H1 (cell line): ENCODE results near the gene SPECC1. TPM values are rescaled to one million over a fixed set of nuclear protein-coding genes. Genes with fewer than 3 reads are reported as not detected.

Source experiments
- CTCF ChIA-PET: fragments of 300-600 bp; sonication (Branson Sonifier 250); formaldehyde crosslinking; loops from one replicate; lab custom pipeline; 2021; ENCODE audit not compliant: partially characterized antibody; lab: Charles Lee
- POLR2A ChIA-PET: fragments of 300-600 bp; sonication (Branson Sonifier 250); formaldehyde crosslinking; loops from one replicate; lab custom pipeline; 2021; ENCODE audit warnings: inconsistent platforms; ENCODE audit not compliant: partially characterized antibody; lab: Charles Lee
- DNase-seq, 2 experiments: peaks; one replicate each; pipeline versions ENCODE4 v3.0.0 to v3.0.0-alpha.2; 2010 to 2022; ENCODE audit warnings: low spot score in 2 of 2, low read depth in 1 of 2, mixed read lengths in 1 of 2
- FAIRE-seq: peaks from 2 replicates; lab custom pipeline; 2011; peaks lifted over from hg19 to GRCh38; lab: Jason Lieb, UNC
- H2AFZ ChIP-seq: 2 replicates; pipeline ENCODE4 v1.8.1; 2012; ENCODE audit warnings: low read length, inconsistent platforms
- H2AK5ac ChIP-seq: 2 replicates; pipeline ENCODE4 v1.6.1; 2013; ENCODE audit warnings: low read depth, low read length
- H2BK120ac ChIP-seq: replicated peaks from 2 replicates; pipeline ENCODE3; 2013; ENCODE audit warnings: low read depth, low read length, inconsistent platforms
- H2BK12ac ChIP-seq: 2 replicates; pipeline ENCODE4 v1.6.1; 2013; ENCODE audit warnings: low read depth, low read length
- H2BK15ac ChIP-seq: 2 replicates; pipeline ENCODE4 v1.6.1; 2013; ENCODE audit warnings: low read length
- H2BK20ac ChIP-seq: 2 replicates; pipeline ENCODE4 v1.6.1; 2013; ENCODE audit warnings: low read length
- H2BK5ac ChIP-seq: 2 replicates; pipeline ENCODE4 v1.6.1; 2013; ENCODE audit warnings: low read depth, low read length
- H3K14ac ChIP-seq: 2 replicates; pipeline ENCODE4 v1.6.1; 2013; ENCODE audit warnings: inconsistent platforms; ENCODE audit not compliant: insufficient read length
- H3K18ac ChIP-seq: 2 replicates; pipeline ENCODE4 v1.6.1; 2013; ENCODE audit warnings: low read length; ENCODE audit errors: extremely low read depth
- H3K23ac ChIP-seq: 2 replicates; pipeline ENCODE4 v1.6.1; 2013; ENCODE audit warnings: inconsistent platforms; ENCODE audit not compliant: insufficient read length
- H3K23me2 ChIP-seq: 2 replicates; pipeline ENCODE4 v1.6.1; 2013; ENCODE audit warnings: low read depth, low read length
- H3K27ac ChIP-seq: 2 replicates; pipeline ENCODE4 v1.6.1; 2011; ENCODE audit warnings: low read depth, low read length, inconsistent platforms
- H3K27me3 ChIP-seq, 4 experiments: replicated peaks in 1 of 4; 1 replicate in 1 of 4; 2 replicates in 3 of 4; pipeline versions ENCODE4 v1.6.1 to v1.8.1; 2011 to 2013; ENCODE audit warnings: low read length in 3 of 4, mild to moderate bottlenecking in 3 of 4, inconsistent platforms in 2 of 4, mixed read lengths in 2 of 4, moderate library complexity in 1 of 4; ENCODE audit not compliant: control insufficient read depth in 3 of 4, insufficient read depth in 3 of 4; ENCODE audit errors: extremely low read depth in 1 of 4
- H3K36me3 ChIP-seq, 4 experiments: 2 replicates each; pipeline versions ENCODE4 v1.6.1 to v1.8.1; 2011 to 2013; ENCODE audit warnings: mild to moderate bottlenecking in 4 of 4, low read length in 3 of 4, moderate library complexity in 2 of 4, control low read depth in 1 of 4, inconsistent platforms in 1 of 4; ENCODE audit not compliant: insufficient read depth in 4 of 4, control insufficient read depth in 2 of 4
- H3K4ac ChIP-seq: replicated peaks from 2 replicates; pipeline ENCODE3; 2013; ENCODE audit warnings: low read length, low read depth, mixed read lengths, inconsistent platforms; ENCODE audit not compliant: insufficient read length
- H3K4me1 ChIP-seq, 4 experiments: replicated peaks in 1 of 4; 1 replicate in 1 of 4; 2 replicates in 3 of 4; pipeline versions ENCODE4 v1.6.1 to v1.8.1; 2011 to 2013; ENCODE audit warnings: low read length in 3 of 4, inconsistent platforms in 2 of 4, mixed read lengths in 1 of 4; ENCODE audit not compliant: insufficient read depth in 4 of 4, control insufficient read depth in 3 of 4
- H3K4me2 ChIP-seq, 2 experiments: 2 replicates each; pipeline versions ENCODE4 v1.6.1 to v1.8.1; 2011 to 2013; ENCODE audit warnings: low read depth in 2 of 2, low read length in 2 of 2, control low read depth in 1 of 2, inconsistent platforms in 1 of 2, mild to moderate bottlenecking in 1 of 2; ENCODE audit not compliant: insufficient read depth in 1 of 2
- H3K4me3 ChIP-seq, 4 experiments: fragments of 200-600, 300-600 bp in 1 of 4; sonication (generic), shearing (Covaris generic), sonication (Bioruptor Twin) in 1 of 4; 2 replicates each; pipeline versions ENCODE4 v1.5.1 to v1.8.1; 2011 to 2016; ENCODE audit warnings: low read length in 4 of 4, low read depth in 3 of 4, control low read depth in 2 of 4, inconsistent platforms in 2 of 4, mild to moderate bottlenecking in 2 of 4, mixed read lengths in 1 of 4, moderate library complexity in 1 of 4; ENCODE audit not compliant: insufficient read depth in 2 of 4; ENCODE audit errors: extremely low read depth in 1 of 4
- H3K56ac ChIP-seq: replicated peaks from 2 replicates; pipeline ENCODE3; 2013; ENCODE audit warnings: low read depth, mild to moderate bottlenecking, mixed read lengths, low read length, inconsistent platforms; ENCODE audit not compliant: insufficient read length
- H3K79me1 ChIP-seq: 2 replicates; pipeline ENCODE4 v1.6.1; 2013; ENCODE audit warnings: low read depth, low read length, control low read depth
- H3K79me2 ChIP-seq, 2 experiments: 2 replicates each; pipeline versions ENCODE4 v1.6.1 to v1.8.1; 2012 to 2013; ENCODE audit warnings: low read length in 2 of 2, mild to moderate bottlenecking in 2 of 2, inconsistent platforms in 1 of 2; ENCODE audit not compliant: insufficient read depth in 2 of 2, control insufficient read depth in 1 of 2
- H3K9ac ChIP-seq, 4 experiments: replicated peaks in 1 of 4; 1 replicate in 1 of 4; 2 replicates in 3 of 4; pipeline versions ENCODE4 v1.6.1 to v1.8.1; 2011 to 2013; ENCODE audit warnings: low read depth in 3 of 4, low read length in 3 of 4, control low read depth in 2 of 4, mild to moderate bottlenecking in 2 of 4, moderate library complexity in 2 of 4, inconsistent platforms in 1 of 4; ENCODE audit errors: extremely low read depth in 1 of 4
- H3K9me3 ChIP-seq, 2 experiments: 2 replicates each; pipeline versions ENCODE4 v1.6.1 to v1.8.1; 2012 to 2013; ENCODE audit warnings: mild to moderate bottlenecking in 2 of 2, moderate library complexity in 2 of 2, control low read depth in 1 of 2, inconsistent platforms in 1 of 2, low read depth in 1 of 2, low read length in 1 of 2, mixed read lengths in 1 of 2; ENCODE audit not compliant: insufficient read depth in 2 of 2
- H4K20me1 ChIP-seq, 2 experiments: replicated peaks in 1 of 2; 2 replicates each; pipeline versions ENCODE3 to v1.8.1; 2011 to 2013; ENCODE audit warnings: inconsistent platforms in 2 of 2, low read length in 2 of 2, mild to moderate bottlenecking in 1 of 2; ENCODE audit not compliant: insufficient read depth in 2 of 2, control insufficient read depth in 1 of 2
- H4K5ac ChIP-seq: 2 replicates; pipeline ENCODE4 v1.6.1; 2013; ENCODE audit warnings: low read length, low read depth, mixed read lengths, inconsistent platforms; ENCODE audit not compliant: insufficient read length
- H4K8ac ChIP-seq: 2 replicates; pipeline ENCODE4 v1.8.0; 2013; ENCODE audit warnings: mild to moderate bottlenecking, moderate library complexity, low read length, inconsistent platforms; ENCODE audit not compliant: insufficient read depth; ENCODE audit errors: extremely low read depth
- H4K91ac ChIP-seq: replicated peaks from 2 replicates; pipeline ENCODE3; 2013; ENCODE audit warnings: low read length, mixed read lengths, inconsistent platforms; ENCODE audit not compliant: insufficient read length
- CHD1 ChIP-seq: IDR thresholded peaks from 2 replicates; pipeline ENCODE4 v1.6.1; 2012; ENCODE audit warnings: low read depth, low read length, improper control_type of control experiment
- RFX5 ChIP-seq: IDR thresholded peaks from 2 replicates; pipeline ENCODE4 v1.6.1; 2011; ENCODE audit warnings: low read depth, low read length, improper control_type of control experiment, borderline replicate concordance
- SP1 ChIP-seq: IDR thresholded peaks from 2 replicates; pipeline ENCODE4 v1.6.1; 2011; ENCODE audit warnings: low read depth, low read length
- TAF1 ChIP-seq: IDR thresholded peaks from 2 replicates; pipeline ENCODE4 v1.6.1; 2011; ENCODE audit warnings: mild to moderate bottlenecking, low read depth, low read length
- TAF7 ChIP-seq: optimal IDR thresholded peaks from 2 replicates; pipeline ENCODE3; 2011; ENCODE audit warnings: low read depth, mild to moderate bottlenecking, inconsistent platforms, low read length, moderate library complexity, borderline replicate concordance
- TEAD4 ChIP-seq: IDR thresholded peaks from 2 replicates; pipeline ENCODE4 v1.6.1; 2012; ENCODE audit warnings: low read depth, low read length, inconsistent platforms, mixed read lengths
- WGBS, 2 experiments: shearing (Covaris generic) in 1 of 2; methylation state at CpG; one replicate each; pipeline versions ENCODE4 v1.1.6 to v1.1.7; 2013 to 2015; ENCODE audit warnings: low lambda C conversion rate in 2 of 2, mixed read lengths in 2 of 2, inconsistent platforms in 1 of 2, low coverage in 1 of 2, missing lambda C conversion rate in 1 of 2; ENCODE audit not compliant: insufficient replicate concordance in 2 of 2, insufficient coverage in 1 of 2, insufficient read length in 1 of 2; ENCODE audit errors: extremely low coverage in 1 of 2, missing lambda C conversion rate in 1 of 2; 5-methylcytosine and 5-hydroxymethylcytosine counted together
- polyA plus RNA-seq, 7 experiments: library from polyadenylated mRNA; depleted of rRNA in 3 of 7; stranded (reverse) in 5 of 7; unstranded in 2 of 7; fragments of >200 nt in 5 of 7; fragments of 200-250 nt in 2 of 7; gene quantifications; 1 replicate in 5 of 7; 2 replicates in 1 of 7; 4 replicates in 1 of 7; pipeline versions ENCODE4 v1.2.1 to v1.2.3, GENCODE V29; 2011 to 2013; ENCODE audit warnings: missing spikeins in 2 of 7, mixed read lengths in 2 of 7
- total RNA-seq: library from RNA; stranded (reverse); fragmentation: NEBNext Ultra II Directional; extraction: Animal tissue kit (Norgen Biotek cat#: 25700); gene quantifications from 2 replicates; pipeline ENCODE4 v1.2.1, GENCODE V29; 2021

Gene SPECC1
- total and polyA plus RNA-seq, 2 of the 8 experiments (the other 6 are each of a cell fraction or from before 2014, with no cell fraction given): 35.8 to 87.9 TPM

DNA sequence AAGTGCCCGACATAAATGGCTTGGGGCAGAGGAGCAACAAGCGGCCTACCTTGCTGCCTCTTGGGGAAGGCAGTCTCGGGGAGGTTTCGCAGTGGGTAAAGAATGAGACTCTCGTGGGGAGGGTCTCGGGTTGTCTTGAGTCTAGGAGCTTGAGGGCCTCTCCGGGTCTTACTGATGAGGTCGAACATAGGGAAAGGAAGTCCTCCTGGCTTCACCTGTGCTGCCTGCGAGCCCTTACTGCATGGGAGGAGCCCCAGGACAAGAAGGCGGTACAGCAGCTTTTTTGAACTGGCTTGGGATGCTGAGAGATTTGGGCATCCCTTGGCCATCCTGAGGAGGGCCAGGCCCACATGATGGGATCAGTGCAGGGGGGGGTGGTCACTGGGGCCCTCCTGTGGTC, 71.4 kb downstream of the SPECC1 start:
- Histone ChIP-seq H3K9ac (no peak overlapping the region), H3K23me2 (no peaks in the 10 kb centered on the region), H4K8ac (no peak overlapping the region), H3K27ac (no peak overlapping the region), H3K27me3 (no peaks in the 10 kb centered on the region), H2BK20ac (no peak overlapping the region), H3K36me3 (no peaks in the 10 kb centered on the region), H2AK5ac (no peak overlapping the region), H3K18ac (no peak overlapping the region), H2BK5ac (no peak overlapping the region), H3K4ac (no peak overlapping the region), H3K79me1 (no peaks in the 10 kb centered on the region), H2AFZ (no peak overlapping the region), H3K56ac (no peak overlapping the region), H3K9me3 (no peaks in the 10 kb centered on the region), H3K4me2 (no peak overlapping the region), H3K4me3 (no peak overlapping the region), H2BK15ac (no peak overlapping the region), H4K5ac (no peak overlapping the region), H3K4me1 (no peaks in the 10 kb centered on the region; a peak in 1 of 7 replicates), H2BK120ac (no peak overlapping the region), H3K14ac (no peak overlapping the region), H3K79me2 (no peaks in the 10 kb centered on the region), H4K91ac (no peak overlapping the region), H4K20me1 (no peaks in the 10 kb centered on the region), H3K23ac (no peak overlapping the region), H2BK12ac (no peak overlapping the region)
- TF ChIP-seq TEAD4 (no peak), TAF1 (no peak), TAF7 (no peak), CHD1 (no peak), SP1 (no peak), RFX5 (no peak)
- ChIA-PET CTCF (interaction anchor here (0.6 to 1.1 kb wide), 2 partner anchors 24 to 88 kb away, joined by 3 to 4 read pairs; no protein-coding TSS in a partner anchor), POLR2A (no interaction called here)
- 92% methylated on average over 10 of the region's 10 CpGs; no CpG with 5 or more reads in 1 of the 2 experiments for WGBS, 2 experiments
- no peak for DNase-seq
- no peak for FAIRE-seq
